GM23338 (cell line): ENCODE measurements around the gene ESR1. TPM values are rescaled to one million over a fixed set of nuclear protein-coding genes. Genes with fewer than 3 reads are reported as not detected.
A peak's percentile ranks its signal among the peaks of the same experiment; 100 is the strongest.

Source experiments
- ATAC-seq: fragments of 200-7000 bp; cut with Tn5 transposase; 3 replicates; pipeline ENCODE4 v1.9.1; 2020
- DNase-seq: peaks from one replicate; pipeline ENCODE4 v3.0.0-alpha.2; 2015; ENCODE audit warnings: low spot score
- H2AFZ ChIP-seq: fragments of 200-600 bp; sonication (generic); 2 replicates; pipeline ENCODE4 v1.8.0; 2016; ENCODE audit warnings: antibody characterized with exemption, mild to moderate bottlenecking, moderate library complexity
- H3F3A ChIP-seq: fragments of 200-600 bp; sonication (generic); replicated peaks from 2 replicates; pipeline ENCODE4 v1.8.0; 2017; ENCODE audit warnings: antibody characterized with exemption, mixed run types, low read depth
- H3K27ac ChIP-seq: fragments of 200-600 bp; sonication (generic); 2 replicates; pipeline ENCODE4 v1.6.1; 2016; ENCODE audit warnings: low read depth
- H3K27me3 ChIP-seq: fragments of 200-600 bp; sonication (generic); 2 replicates; pipeline ENCODE4 v1.8.0; 2016; ENCODE audit warnings: mild to moderate bottlenecking, mixed run types, moderate library complexity; ENCODE audit not compliant: insufficient read depth
- H3K36me3 ChIP-seq: fragments of 200-600 bp; sonication (generic); 2 replicates; pipeline ENCODE4 v1.8.0; 2016; ENCODE audit warnings: mild to moderate bottlenecking; ENCODE audit not compliant: insufficient read depth
- H3K4me1 ChIP-seq: fragments of 200-600 bp; sonication (generic); 2 replicates; pipeline ENCODE4 v1.8.0; 2016; ENCODE audit warnings: mild to moderate bottlenecking, moderate library complexity; ENCODE audit not compliant: insufficient read depth
- H3K4me2 ChIP-seq: fragments of 200-600 bp; sonication (generic); 2 replicates; pipeline ENCODE4 v1.7.1; 2017; ENCODE audit warnings: mixed run types
- H3K4me3 ChIP-seq: fragments of 200-600 bp; sonication (generic); 2 replicates; pipeline ENCODE4 v1.6.1; 2016; ENCODE audit warnings: mixed run types
- H3K79me2 ChIP-seq: fragments of 200-600 bp; sonication (generic); replicated peaks from 2 replicates; pipeline ENCODE4 v1.8.0; 2017; ENCODE audit warnings: mild to moderate bottlenecking; ENCODE audit not compliant: insufficient read depth
- H3K9me2 ChIP-seq: fragments of 200-600 bp; sonication (generic); 2 replicates; pipeline ENCODE4 v1.8.0; 2017; ENCODE audit not compliant: insufficient read depth
- H4K20me1 ChIP-seq: fragments of 200-600 bp; sonication (generic); replicated peaks from 2 replicates; pipeline ENCODE4 v1.8.0; 2017; ENCODE audit warnings: mild to moderate bottlenecking; ENCODE audit not compliant: insufficient read depth
- H3K27ac Mint-ChIP-seq: 2 replicates; pipeline ENCODE4 v1.8.0; 2020; ENCODE audit warnings: inconsistent platforms, mild to moderate bottlenecking, moderate library complexity, mixed read lengths
- H3K27me3 Mint-ChIP-seq: 3 replicates; pipeline ENCODE4 v1.8.0; 2022; ENCODE audit warnings: low read depth, mild to moderate bottlenecking, moderate library complexity, mixed read lengths, inconsistent platforms; ENCODE audit not compliant: insufficient read depth, poor library complexity
- H3K36me3 Mint-ChIP-seq: 3 replicates; pipeline ENCODE4 v1.8.0; 2021; ENCODE audit warnings: low read depth, mild to moderate bottlenecking, inconsistent platforms, moderate library complexity, mixed read lengths
- H3K4me1 Mint-ChIP-seq: 3 replicates; pipeline ENCODE4 v1.8.0; 2020; ENCODE audit warnings: mild to moderate bottlenecking, inconsistent platforms, mixed read lengths
- H3K4me3 Mint-ChIP-seq: 3 replicates; pipeline ENCODE4 v1.8.0; 2021; ENCODE audit warnings: moderate library complexity, mild to moderate bottlenecking, inconsistent platforms, mixed read lengths
- H3K9me3 Mint-ChIP-seq: 3 replicates; pipeline ENCODE4 v1.8.0; 2020; ENCODE audit warnings: moderate library complexity, mild to moderate bottlenecking, inconsistent platforms, mixed read lengths
- CREB1 ChIP-seq: fragments of 250-450 bp; sonication (Bioruptor Pico); IDR thresholded peaks from 2 replicates; pipeline ENCODE4 v1.5.0; 2020; ENCODE audit warnings: low read depth, mild to moderate bottlenecking, moderate library complexity
- CTCF ChIP-seq, 2 experiments: fragments of 200-600 bp in 1 of 2; sonication (generic) in 1 of 2; conservative IDR thresholded peaks; 2 replicates each; pipeline versions ENCODE4 v1.5.1 to v1.6.1; 2016 to 2017; ENCODE audit warnings: antibody characterized with exemption in 2 of 2, low read depth in 2 of 2, mild to moderate bottlenecking in 2 of 2, moderate library complexity in 1 of 2
- EZH2 ChIP-seq: fragments of 200-600 bp; sonication (generic); IDR thresholded peaks from one replicate; pipeline ENCODE4 v1.8.0; 2017; ENCODE audit warnings: antibody characterized with exemption, mild to moderate bottlenecking, low read depth; ENCODE audit not compliant: unreplicated experiment
- EZH2phosphoT487 ChIP-seq: fragments of 200-600 bp; sonication (generic); IDR thresholded peaks from one replicate; pipeline ENCODE4 v1.8.1; 2018; ENCODE audit warnings: antibody characterized with exemption; ENCODE audit not compliant: unreplicated experiment
- JUNB ChIP-seq: IDR thresholded peaks from one replicate; pipeline ENCODE4 v1.6.1; 2016; ENCODE audit warnings: antibody characterized with exemption; ENCODE audit not compliant: unreplicated experiment
- NANOG ChIP-seq: IDR thresholded peaks from 2 replicates; pipeline ENCODE4 v1.6.1; 2016; ENCODE audit warnings: antibody characterized with exemption, borderline replicate concordance
- POLR2AphosphoS5 ChIP-seq: IDR thresholded peaks from 2 replicates; pipeline ENCODE4 v1.6.1; 2016; ENCODE audit warnings: antibody characterized with exemption, low read depth
- REST ChIP-seq: IDR thresholded peaks from one replicate; pipeline ENCODE4 v1.6.1; 2018; ENCODE audit warnings: antibody characterized with exemption; ENCODE audit not compliant: unreplicated experiment
- STAT1 ChIP-seq: IDR thresholded peaks from one replicate; pipeline ENCODE4 v1.6.1; 2016; ENCODE audit warnings: antibody characterized with exemption; ENCODE audit not compliant: unreplicated experiment
- ZNF114 ChIP-seq: fragments of 250-450 bp; sonication (Bioruptor Pico); IDR thresholded peaks from 2 replicates; pipeline ENCODE4 v1.5.0; 2020; ENCODE audit warnings: mild to moderate bottlenecking, moderate library complexity
- ZNF331 ChIP-seq: fragments of 250-450 bp; sonication (Bioruptor Pico); IDR thresholded peaks from 2 replicates; pipeline ENCODE4 v1.5.0; 2020; ENCODE audit warnings: low read depth, mild to moderate bottlenecking, moderate library complexity
- polyA plus RNA-seq: library from polyadenylated mRNA; unstranded; fragments of >200 nt; fragmentation: Nextera tagmentation; extraction: Ambion mirVana; gene quantifications from 2 replicates; pipeline ENCODE4 v1.2.1, GENCODE V29; 2016
- total RNA-seq: library from RNA; depleted of rRNA; stranded (reverse); fragments of >200 nt; shearing (Covaris generic); gene quantifications from 2 replicates; pipeline ENCODE4 v1.2.3, GENCODE V29; 2014
- TF ChIP-seq, protein P1 (sequence below): IDR thresholded peaks from 2 replicates; pipeline ENCODE4 v1.6.1; 2016; ENCODE audit warnings: antibody characterized with exemption

The ESR1 gene
- total and polyA plus RNA-seq, 2 experiments from 2014 or later, result 0.94 TPM; not detected in 1

DNA sequence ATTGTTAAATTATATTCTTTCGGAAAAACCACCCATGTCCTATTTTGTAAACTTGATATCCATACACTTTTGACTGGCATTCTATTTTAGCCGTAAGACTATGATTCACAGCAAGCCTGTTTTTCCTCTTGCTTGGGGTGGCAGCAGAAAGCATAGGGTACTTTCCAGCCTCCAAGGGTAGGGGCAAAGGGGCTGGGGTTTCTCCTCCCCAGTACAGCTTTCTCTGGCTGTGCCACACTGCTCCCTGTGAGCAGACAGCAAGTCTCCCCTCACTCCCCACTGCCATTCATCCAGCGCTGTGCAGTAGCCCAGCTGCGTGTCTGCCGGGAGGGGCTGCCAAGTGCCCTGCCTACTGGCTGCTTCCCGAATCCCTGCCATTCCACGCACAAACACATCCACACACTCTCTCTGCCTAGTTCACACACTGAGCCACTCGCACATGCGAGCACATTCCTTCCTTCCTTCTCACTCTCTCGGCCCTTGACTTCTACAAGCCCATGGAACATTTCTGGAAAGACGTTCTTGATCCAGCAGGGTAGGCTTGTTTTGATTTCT lies 2.1 kb upstream of the ESR1 start:
- Histone ChIP-seq H3K9me2 (no peaks in the 10 kb centered on the region), H3K4me3 (no peak overlapping the region), H3K4me1 (peaks cover 10% of the 10 kb centered on the region), H2AFZ (0 out of 2 replicates have a peak overlapping the region, but pooled peaks have one; percentile 43), H3K4me2 (no peak overlapping the region), H3K27me3 (peaks cover 51% of the 10 kb centered on the region), H3K79me2 (no peaks in the 10 kb centered on the region), H3K27ac (no peak overlapping the region), H3K36me3 (no peaks in the 10 kb centered on the region), H4K20me1 (0 out of 2 replicates have a peak, but pooled peaks cover 3% of the 10 kb centered on the region), H3F3A (no peaks in the 10 kb centered on the region)
- no peak overlapping the region for H3K4me3 Mint-ChIP-seq
- ATAC-seq (no peak), DNase-seq (peak; percentile 6)
- no peaks in the 10 kb centered on the region; the same call in 2 of the 3 replicates for H3K9me3 Mint-ChIP-seq
- H3K36me3 Mint-ChIP-seq, result no peaks in the 10 kb centered on the region
- peaks cover 42% of the 10 kb centered on the region for H3K27me3 Mint-ChIP-seq
- peaks cover 21% of the 10 kb centered on the region for H3K4me1 Mint-ChIP-seq
- no peak overlapping the region for H3K27ac Mint-ChIP-seq
- TF ChIP-seq JUNB, result no peak
- no peak for TF ChIP-seq POLR2AphosphoS5
- TF ChIP-seq CREB1, result no peak
- no peak for TF ChIP-seq ZNF114 (CRISPR knock-in tag)
- no peak for TF ChIP-seq CTCF (conservative IDR thresholded peaks at IDR 0.05; ENCODE audit: low read depth in 2 of 2)
- no peak for TF ChIP-seq NANOG

GRCh38 chr6:151806757-151807512 lies 547 bp upstream of the ESR1 start:
- Histone ChIP-seq H2AFZ (peak overlapping the region; percentile 97), H3K4me1 (peaks cover 10% of the 10 kb centered on the region), H3K79me2 (no peaks in the 10 kb centered on the region), H3K4me2 (peak overlapping the region; percentile 88), H3K9me2 (no peaks in the 10 kb centered on the region), H3F3A (no peaks in the 10 kb centered on the region), H3K27me3 (peaks cover 59% of the 10 kb centered on the region), H3K4me3 (peak overlapping the region; percentile 76), H3K27ac (no peak overlapping the region), H3K36me3 (no peaks in the 10 kb centered on the region), H4K20me1 (0 out of 2 replicates have a peak, but pooled peaks cover 8% of the 10 kb centered on the region)
- Mint-ChIP-seq H3K27me3 (peaks cover 45% of the 10 kb centered on the region), H3K36me3 (no peaks in the 10 kb centered on the region), H3K27ac (no peak overlapping the region), H3K4me1 (peaks cover 21% of the 10 kb centered on the region), H3K4me3 (peak overlapping the region; percentile 77), H3K9me3 (no peaks in the 10 kb centered on the region; the same call in 2 of the 3 replicates)
- DNase-seq (peak; percentile 16), ATAC-seq (peak; percentile 2; the same call in 2 of the 3 replicates)
- TF ChIP-seq, protein P1, sequence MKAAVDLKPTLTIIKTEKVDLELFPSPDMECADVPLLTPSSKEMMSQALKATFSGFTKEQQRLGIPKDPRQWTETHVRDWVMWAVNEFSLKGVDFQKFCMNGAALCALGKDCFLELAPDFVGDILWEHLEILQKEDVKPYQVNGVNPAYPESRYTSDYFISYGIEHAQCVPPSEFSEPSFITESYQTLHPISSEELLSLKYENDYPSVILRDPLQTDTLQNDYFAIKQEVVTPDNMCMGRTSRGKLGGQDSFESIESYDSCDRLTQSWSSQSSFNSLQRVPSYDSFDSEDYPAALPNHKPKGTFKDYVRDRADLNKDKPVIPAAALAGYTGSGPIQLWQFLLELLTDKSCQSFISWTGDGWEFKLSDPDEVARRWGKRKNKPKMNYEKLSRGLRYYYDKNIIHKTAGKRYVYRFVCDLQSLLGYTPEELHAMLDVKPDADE, result no peak
- TF ChIP-seq CREB1 (no peak), ZNF331 (no peak), STAT1 (no peak), REST (no peak), EZH2 (no peak), JUNB (no peak), CTCF (conservative IDR thresholded peaks at IDR 0.05; ENCODE audit: low read depth in 2 of 2) (no peak), EZH2phosphoT487 (no peak)
